Hepatocyte (in vitro differentiated cells): ENCODE measurements around the gene CLDN19. TPM values are rescaled to one million over a fixed set of nuclear protein-coding genes. Genes with fewer than 3 reads are reported as not detected.

Experiments
- DNase-seq: peaks from one replicate; pipeline ENCODE4 v3.0.0-alpha.2; 2016; ENCODE audit warnings: low spot score
- H2AFZ ChIP-seq: fragments of 200-600 bp; sonication (generic); 2 replicates; pipeline ENCODE4 v1.6.0; 2016; ENCODE audit warnings: antibody characterized with exemption, mild to moderate bottlenecking
- H3K27ac ChIP-seq: fragments of 200-600 bp; sonication (generic); 2 replicates; pipeline ENCODE4 v1.5.1; 2016; ENCODE audit warnings: mild to moderate bottlenecking
- H3K27me3 ChIP-seq: fragments of 200-600 bp; sonication (generic); 2 replicates; pipeline ENCODE4 v1.6.1; 2016
- H3K36me3 ChIP-seq: fragments of 200-600 bp; sonication (generic); replicated peaks from 2 replicates; pipeline ENCODE4 v1.5.1; 2016; ENCODE audit warnings: low read depth; ENCODE audit not compliant: insufficient read depth
- H3K4me1 ChIP-seq: fragments of 200-600 bp; sonication (generic); 2 replicates; pipeline ENCODE4 v1.5.1; 2016; ENCODE audit warnings: mild to moderate bottlenecking, moderate library complexity; ENCODE audit not compliant: insufficient read depth
- H3K4me2 ChIP-seq: fragments of 200-600 bp; sonication (generic); 2 replicates; pipeline ENCODE4 v1.6.0; 2016
- H3K4me3 ChIP-seq: fragments of 200-600 bp; sonication (generic); 2 replicates; pipeline ENCODE4 v1.5.1; 2016; ENCODE audit warnings: mild to moderate bottlenecking
- H3K79me2 ChIP-seq: fragments of 200-600 bp; sonication (generic); 2 replicates; pipeline ENCODE4 v1.6.0; 2017; ENCODE audit warnings: mild to moderate bottlenecking
- H3K9me2 ChIP-seq: fragments of 200-600 bp; sonication (generic); replicated peaks from 2 replicates; pipeline ENCODE4 v1.6.0; 2017; ENCODE audit warnings: mild to moderate bottlenecking; ENCODE audit not compliant: insufficient read depth
- H3K9me3 ChIP-seq: fragments of 200-600 bp; sonication (generic); 2 replicates; pipeline ENCODE4 v1.5.1; 2016; ENCODE audit warnings: low read depth, mild to moderate bottlenecking
- H4K20me1 ChIP-seq: fragments of 200-600 bp; sonication (generic); 2 replicates; pipeline ENCODE4 v1.6.0; 2016; ENCODE audit warnings: mild to moderate bottlenecking; ENCODE audit not compliant: insufficient read depth, poor library complexity, severe bottlenecking
- EZH2 ChIP-seq: fragments of 200-600 bp; sonication (generic); IDR thresholded peaks from 2 replicates; pipeline ENCODE4 v1.6.1; 2016; ENCODE audit warnings: antibody characterized with exemption, mild to moderate bottlenecking, borderline replicate concordance
- EZH2phosphoT487 ChIP-seq: fragments of 200-600 bp; sonication (generic); IDR thresholded peaks from one replicate; pipeline ENCODE4 v1.6.1; 2018; ENCODE audit warnings: antibody characterized with exemption, mild to moderate bottlenecking, low read depth, moderate library complexity; ENCODE audit not compliant: unreplicated experiment, severe bottlenecking
- WGBS: methylation state at CpG from one replicate; pipeline ENCODE4 v1.1.6; 2016; ENCODE audit warnings: low lambda C conversion rate; ENCODE audit errors: missing lambda C conversion rate; 5-methylcytosine and 5-hydroxymethylcytosine counted together
- polyA plus RNA-seq: library from polyadenylated mRNA; unstranded; fragments of >200 nt; fragmentation: Nextera tagmentation; extraction: Ambion mirVana; gene quantifications from 2 replicates; pipeline ENCODE4 v1.2.1, GENCODE V29; 2016
- total RNA-seq: library from RNA; depleted of rRNA; stranded (reverse); fragments of >200 nt; gene quantifications from 2 replicates; pipeline ENCODE4 v1.2.3, GENCODE V29; 2014
- TF ChIP-seq, protein P1 (sequence below): fragments of 200-600 bp; sonication (generic); IDR thresholded peaks from 2 replicates; pipeline ENCODE4 v1.5.1; 2016; ENCODE audit warnings: antibody characterized with exemption, mild to moderate bottlenecking; ENCODE audit not compliant: poor library complexity

CLDN19 gene
- total and polyA plus RNA-seq, 2 experiments from 2014 or later, result 4.5 to 6.9 TPM

DNA sequence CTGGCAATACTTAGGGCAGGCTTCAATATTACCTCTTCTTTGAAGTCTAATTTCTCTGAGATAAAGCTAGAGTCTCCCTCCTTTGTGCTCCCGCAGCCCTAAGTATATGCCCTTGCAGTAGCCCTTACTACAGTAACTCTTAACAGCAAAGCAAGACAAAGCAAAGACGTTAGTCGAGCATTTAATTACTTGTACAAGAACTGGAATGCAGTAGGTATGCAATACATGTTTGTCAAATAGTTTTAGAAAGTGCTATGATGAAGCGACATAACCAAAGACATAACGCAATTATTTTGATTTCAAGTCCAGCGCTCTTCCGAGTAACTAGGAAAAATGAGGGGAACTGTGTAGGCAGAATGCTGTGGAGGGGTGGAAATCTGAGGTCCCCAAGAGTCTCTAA is 25.2 kb upstream of the CLDN19 start:
- DNase-seq, result no peak
- Histone ChIP-seq H3K27me3 (no peaks in the 10 kb centered on the region), H2AFZ (peak overlapping the region; percentile 20), H3K4me3 (peak overlapping the region; percentile 65), H3K4me2 (peak overlapping the region; percentile 85), H4K20me1 (peaks cover 6% of the 10 kb centered on the region), H3K36me3 (no peaks in the 10 kb centered on the region), H3K27ac (peak overlapping the region; percentile 84), H3K9me3 (no peaks in the 10 kb centered on the region), H3K4me1 (peaks cover 10% of the 10 kb centered on the region), H3K79me2 (peaks cover 74% of the 10 kb centered on the region), H3K9me2 (no peaks in the 10 kb centered on the region)
- WGBS, result 21% methylated on average over 7 of the region's 7 CpGs
- TF ChIP-seq, protein P1, sequence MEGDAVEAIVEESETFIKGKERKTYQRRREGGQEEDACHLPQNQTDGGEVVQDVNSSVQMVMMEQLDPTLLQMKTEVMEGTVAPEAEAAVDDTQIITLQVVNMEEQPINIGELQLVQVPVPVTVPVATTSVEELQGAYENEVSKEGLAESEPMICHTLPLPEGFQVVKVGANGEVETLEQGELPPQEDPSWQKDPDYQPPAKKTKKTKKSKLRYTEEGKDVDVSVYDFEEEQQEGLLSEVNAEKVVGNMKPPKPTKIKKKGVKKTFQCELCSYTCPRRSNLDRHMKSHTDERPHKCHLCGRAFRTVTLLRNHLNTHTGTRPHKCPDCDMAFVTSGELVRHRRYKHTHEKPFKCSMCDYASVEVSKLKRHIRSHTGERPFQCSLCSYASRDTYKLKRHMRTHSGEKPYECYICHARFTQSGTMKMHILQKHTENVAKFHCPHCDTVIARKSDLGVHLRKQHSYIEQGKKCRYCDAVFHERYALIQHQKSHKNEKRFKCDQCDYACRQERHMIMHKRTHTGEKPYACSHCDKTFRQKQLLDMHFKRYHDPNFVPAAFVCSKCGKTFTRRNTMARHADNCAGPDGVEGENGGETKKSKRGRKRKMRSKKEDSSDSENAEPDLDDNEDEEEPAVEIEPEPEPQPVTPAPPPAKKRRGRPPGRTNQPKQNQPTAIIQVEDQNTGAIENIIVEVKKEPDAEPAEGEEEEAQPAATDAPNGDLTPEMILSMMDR, result no peak
- TF ChIP-seq EZH2 (no peak), EZH2phosphoT487 (no peak)

- H3K4me3 ChIP-seq, result no peak overlapping the region
- TF ChIP-seq, protein P1, result no peak
- TF ChIP-seq EZH2, result no peak
- no peak for TF ChIP-seq EZH2phosphoT487
- no peak overlapping the region for H3K27ac ChIP-seq
- peaks cover 48% of the 10 kb centered on the region for H3K79me2 ChIP-seq
- H3K4me2 ChIP-seq, result no peak overlapping the region
- H3K4me1 ChIP-seq, result no peaks in the 10 kb centered on the region
- no peaks in the 10 kb centered on the region for H3K9me2 ChIP-seq
- DNase-seq, result no peak
- no peak overlapping the region for H2AFZ ChIP-seq
- H4K20me1 ChIP-seq, result peaks cover 6% of the 10 kb centered on the region
- 86% methylated on average over 5 of the region's 5 CpGs for WGBS
- no peaks in the 10 kb centered on the region for H3K36me3 ChIP-seq
- H3K27me3 ChIP-seq, result no peaks in the 10 kb centered on the region
- H3K9me3 ChIP-seq, result no peaks in the 10 kb centered on the region
Observed at GRCh38 chr1:42762269-42762668, 22.2 kb upstream of the CLDN19 start.

GRCh38 chr1:42761567-42761966 is 21.5 kb upstream of the CLDN19 start:
- TF ChIP-seq EZH2phosphoT487, result no peak
- TF ChIP-seq EZH2, result no peak
- TF ChIP-seq, protein P1, result no peak
- Histone ChIP-seq H3K9me2 (no peaks in the 10 kb centered on the region), H3K36me3 (no peaks in the 10 kb centered on the region), H3K9me3 (no peaks in the 10 kb centered on the region), H2AFZ (no peak overlapping the region), H3K79me2 (peaks cover 48% of the 10 kb centered on the region), H3K4me3 (no peak overlapping the region), H3K4me2 (no peak overlapping the region), H3K4me1 (no peaks in the 10 kb centered on the region), H4K20me1 (peaks cover 6% of the 10 kb centered on the region), H3K27me3 (no peaks in the 10 kb centered on the region), H3K27ac (no peak overlapping the region)
- no peak for DNase-seq
- 98% methylated on average over 4 of the region's 4 CpGs for WGBS

DNA sequence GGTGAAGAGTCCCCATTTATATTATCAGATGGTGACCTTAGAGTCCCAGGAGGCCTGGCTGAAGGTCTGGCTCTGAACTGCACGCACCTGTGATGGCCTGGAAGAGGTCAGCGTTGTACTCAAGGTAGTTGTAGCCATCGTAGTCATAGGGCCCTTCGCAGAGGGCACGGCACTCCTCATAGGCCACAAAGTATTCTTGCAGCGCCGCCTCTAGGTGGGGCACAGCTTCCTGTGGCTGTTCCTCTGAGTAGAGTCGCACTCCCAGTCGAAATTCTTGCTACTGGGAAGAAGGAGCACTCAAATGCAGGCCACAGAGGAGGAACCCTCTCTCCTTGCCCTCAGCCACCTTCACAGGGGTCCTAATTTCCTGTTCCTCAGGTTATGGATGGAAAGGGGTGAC is 19.1 kb upstream of the CLDN19 start:
- H3K9me2 ChIP-seq, result no peaks in the 10 kb centered on the region
- H3K9me3 ChIP-seq, result no peaks in the 10 kb centered on the region
- TF ChIP-seq, protein P1, result no peak
- TF ChIP-seq EZH2phosphoT487 (no peak), EZH2 (no peak)
- no peak for DNase-seq
- H3K4me1 ChIP-seq, result no peaks in the 10 kb centered on the region
- no peaks in the 10 kb centered on the region for H3K27me3 ChIP-seq
- peaks cover 28% of the 10 kb centered on the region for H3K79me2 ChIP-seq
- no peak overlapping the region for H3K4me3 ChIP-seq
- peaks cover 4% of the 10 kb centered on the region for H4K20me1 ChIP-seq
- H3K4me2 ChIP-seq, result no peak overlapping the region
- H3K36me3 ChIP-seq, result no peaks in the 10 kb centered on the region
- no peak overlapping the region for H3K27ac ChIP-seq
- 88% methylated on average over 9 of the region's 9 CpGs for WGBS
- H2AFZ ChIP-seq, result no peak overlapping the region
